ENCODE data around the gene TRIM3. TPM values are rescaled to one million over a fixed set of nuclear protein-coding genes. Genes with fewer than 3 reads are reported as not detected.

TRIM3 gene
- total RNA-seq, 1 donor from 2014 or later: 18.9 TPM

GRCh38 chr11:6497069-6497839, 23.5 kb upstream of the TRIM3 start, which contains the start of gene DNHD1:
Gene DNHD1, plus strand, starts transcription at chr11:6497280. Its CDS starts 936 bp downstream, at chr11:6498216.
- ATAC-seq: peak; percentile 24 to 39

GRCh38 chr11:6489306-6489705, 15.6 kb upstream of the TRIM3 start:
- H3K4me3 ChIP-seq: no peak overlapping the region
- H3K27me3 ChIP-seq (ENCODE audit: low read depth): no peaks in the 10 kb centered on the region
- no peaks in the 10 kb centered on the region for H3K9me3 ChIP-seq
- no peak overlapping the region for H3K27ac ChIP-seq
- intact Hi-C loops (cut with DNase I): no loop called here
- ATAC-seq: no peak
- DNase-seq: no peak
- TF ChIP-seq CTCF (IDR thresholded peaks at IDR 0.05): no peak
- H3K36me3 ChIP-seq: peaks cover 82% of the 10 kb centered on the region
- H3K4me1 ChIP-seq: no peaks in the 10 kb centered on the region

More at GRCh38 chr11:6497069-6497839, 23.5 kb upstream of the TRIM3 start, which contains the start of gene DNHD1:
- no peak for TF ChIP-seq CTCF (IDR thresholded peaks at IDR 0.05)
- Histone ChIP-seq H3K27ac (no peak within 1 kb of the TSS), H3K27me3 (ENCODE audit: low read depth) (no peaks in the 10 kb centered on the region), H3K36me3 (peaks cover 45% of the 10 kb centered on the region), H3K4me1 (no peaks in the 10 kb centered on the region), H3K4me3 (peak within 1 kb of the TSS; percentile 5), H3K9me3 (no peaks in the 10 kb centered on the region)
- no peak for DNase-seq
- intact Hi-C loops (cut with DNase I): no loop called here

- ATAC-seq (no peak), DNase-seq (no peak)
- TF ChIP-seq CTCF (IDR thresholded peaks at IDR 0.05): no peak
- Histone ChIP-seq H3K4me3 (no peak overlapping the region), H3K27me3 (ENCODE audit: low read depth) (no peaks in the 10 kb centered on the region), H3K27ac (no peak overlapping the region), H3K36me3 (peaks cover 82% of the 10 kb centered on the region), H3K4me1 (no peaks in the 10 kb centered on the region), H3K9me3 (no peaks in the 10 kb centered on the region)
- intact Hi-C loops (cut with DNase I): no loop called here
Measured at GRCh38 chr11:6488821-6489220, 15.1 kb upstream of the TRIM3 start.

GRCh38 chr11:6488342-6488741, 14.6 kb upstream of the TRIM3 start:
- H3K27ac ChIP-seq: no peak overlapping the region
- no peaks in the 10 kb centered on the region for H3K27me3 ChIP-seq (ENCODE audit: low read depth)
- TF ChIP-seq CTCF (IDR thresholded peaks at IDR 0.05): no peak
- intact Hi-C loops (cut with DNase I): no loop called here
- peaks cover 82% of the 10 kb centered on the region for H3K36me3 ChIP-seq
- ATAC-seq (no peak), DNase-seq (no peak)
- no peaks in the 10 kb centered on the region for H3K9me3 ChIP-seq
- no peaks in the 10 kb centered on the region for H3K4me1 ChIP-seq
- no peak overlapping the region for H3K4me3 ChIP-seq

- peaks cover 10% of the 10 kb centered on the region for H3K4me1 ChIP-seq
- DNase-seq (no peak), ATAC-seq (no peak)
- peaks cover 82% of the 10 kb centered on the region for H3K36me3 ChIP-seq
- no peak overlapping the region for H3K27ac ChIP-seq
- no peaks in the 10 kb centered on the region for H3K27me3 ChIP-seq (ENCODE audit: low read depth)
- TF ChIP-seq CTCF (IDR thresholded peaks at IDR 0.05): no peak
- intact Hi-C loops (cut with DNase I): no loop called here
- H3K9me3 ChIP-seq: no peaks in the 10 kb centered on the region
- H3K4me3 ChIP-seq: no peak overlapping the region
Measured at GRCh38 chr11:6486938-6487337, 13.2 kb upstream of the TRIM3 start.
